ENCODE results near the gene TNFRSF1A.

TNFRSF1A gene

DNA sequence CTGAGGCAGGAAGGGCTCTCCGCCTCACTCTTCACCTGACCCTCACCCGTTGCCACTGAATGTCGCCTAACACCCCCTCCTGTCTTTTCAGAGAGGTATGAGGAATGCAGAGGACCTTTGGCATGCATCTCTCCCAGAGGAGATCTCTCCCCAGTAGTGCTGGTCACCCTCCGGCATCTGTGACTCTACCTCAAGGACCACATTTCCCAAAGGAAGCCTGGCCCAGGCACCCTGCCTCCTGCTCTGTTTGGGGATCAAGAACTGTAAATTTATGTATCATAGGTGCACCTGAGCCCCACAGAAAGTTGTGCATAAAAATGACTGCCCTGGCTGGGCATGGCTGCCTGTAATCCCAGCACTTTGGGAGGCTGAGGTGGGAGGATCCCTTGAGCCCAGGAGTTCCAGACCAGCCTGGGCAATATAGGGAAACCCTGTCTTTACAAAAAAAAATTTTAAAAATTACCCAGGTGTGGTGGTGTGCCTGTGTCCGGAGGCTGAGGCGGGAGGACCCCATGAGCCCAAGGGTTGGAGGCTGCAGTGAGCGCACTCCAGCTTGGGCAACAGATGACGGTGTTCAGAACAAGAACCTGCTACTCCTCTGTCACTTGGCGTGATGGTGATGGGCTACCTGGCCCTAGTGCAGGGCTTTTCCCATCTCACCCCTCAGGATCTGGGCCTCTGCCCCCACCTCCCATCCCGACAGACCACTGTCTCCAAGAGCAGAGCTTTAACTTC, 13.7 kb downstream of the TNFRSF1A start:
- TF ChIP-seq, protein P1, sequence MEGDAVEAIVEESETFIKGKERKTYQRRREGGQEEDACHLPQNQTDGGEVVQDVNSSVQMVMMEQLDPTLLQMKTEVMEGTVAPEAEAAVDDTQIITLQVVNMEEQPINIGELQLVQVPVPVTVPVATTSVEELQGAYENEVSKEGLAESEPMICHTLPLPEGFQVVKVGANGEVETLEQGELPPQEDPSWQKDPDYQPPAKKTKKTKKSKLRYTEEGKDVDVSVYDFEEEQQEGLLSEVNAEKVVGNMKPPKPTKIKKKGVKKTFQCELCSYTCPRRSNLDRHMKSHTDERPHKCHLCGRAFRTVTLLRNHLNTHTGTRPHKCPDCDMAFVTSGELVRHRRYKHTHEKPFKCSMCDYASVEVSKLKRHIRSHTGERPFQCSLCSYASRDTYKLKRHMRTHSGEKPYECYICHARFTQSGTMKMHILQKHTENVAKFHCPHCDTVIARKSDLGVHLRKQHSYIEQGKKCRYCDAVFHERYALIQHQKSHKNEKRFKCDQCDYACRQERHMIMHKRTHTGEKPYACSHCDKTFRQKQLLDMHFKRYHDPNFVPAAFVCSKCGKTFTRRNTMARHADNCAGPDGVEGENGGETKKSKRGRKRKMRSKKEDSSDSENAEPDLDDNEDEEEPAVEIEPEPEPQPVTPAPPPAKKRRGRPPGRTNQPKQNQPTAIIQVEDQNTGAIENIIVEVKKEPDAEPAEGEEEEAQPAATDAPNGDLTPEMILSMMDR (IDR thresholded peaks at IDR 0.05; ENCODE audit: low read depth, low read length): no peak
- DNase-seq (ENCODE audit: extremely low read depth, low read depth): no peak

DNA sequence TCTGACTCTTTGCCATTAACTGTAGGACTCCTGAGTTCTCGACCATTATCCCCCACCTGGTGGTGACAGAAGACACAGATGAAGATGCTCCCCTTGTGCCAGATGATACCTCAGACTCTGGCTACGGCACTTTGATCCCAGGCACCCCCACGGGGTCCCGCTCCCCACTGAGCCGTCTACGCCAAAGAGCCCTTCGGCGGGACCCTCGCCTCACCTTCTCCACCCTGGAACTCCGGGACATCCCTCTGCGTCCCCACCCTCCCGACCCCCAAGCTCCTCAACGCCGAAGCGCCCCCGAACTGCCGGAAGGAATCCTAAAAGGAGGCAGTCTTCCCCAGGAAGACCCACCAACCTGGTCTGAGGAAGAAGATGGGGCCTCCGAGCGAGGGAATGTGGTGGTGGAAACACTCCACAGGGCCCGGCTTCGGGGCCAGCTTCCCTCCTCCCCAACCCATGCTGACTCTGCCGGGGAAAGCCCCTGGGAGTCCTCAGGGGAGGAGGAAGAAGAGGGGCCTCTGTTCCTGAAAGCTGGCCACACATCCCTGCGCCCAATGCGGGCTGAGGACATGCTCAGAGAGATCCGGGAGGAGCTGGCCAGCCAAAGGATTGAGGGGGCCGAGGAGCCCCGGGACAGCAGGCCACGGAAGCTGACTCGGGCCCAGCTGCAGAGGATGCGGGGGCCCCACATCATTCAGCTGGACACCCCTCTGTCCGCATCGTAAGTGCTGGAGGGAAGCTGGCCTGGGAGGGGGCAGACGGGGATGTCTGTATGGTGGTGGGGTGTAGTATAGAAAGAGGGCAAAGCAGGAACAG, 14.4 kb downstream of the TNFRSF1A start:
- TF ChIP-seq, protein P1 (IDR thresholded peaks at IDR 0.05; ENCODE audit: low read depth, low read length): no peak

DNA sequence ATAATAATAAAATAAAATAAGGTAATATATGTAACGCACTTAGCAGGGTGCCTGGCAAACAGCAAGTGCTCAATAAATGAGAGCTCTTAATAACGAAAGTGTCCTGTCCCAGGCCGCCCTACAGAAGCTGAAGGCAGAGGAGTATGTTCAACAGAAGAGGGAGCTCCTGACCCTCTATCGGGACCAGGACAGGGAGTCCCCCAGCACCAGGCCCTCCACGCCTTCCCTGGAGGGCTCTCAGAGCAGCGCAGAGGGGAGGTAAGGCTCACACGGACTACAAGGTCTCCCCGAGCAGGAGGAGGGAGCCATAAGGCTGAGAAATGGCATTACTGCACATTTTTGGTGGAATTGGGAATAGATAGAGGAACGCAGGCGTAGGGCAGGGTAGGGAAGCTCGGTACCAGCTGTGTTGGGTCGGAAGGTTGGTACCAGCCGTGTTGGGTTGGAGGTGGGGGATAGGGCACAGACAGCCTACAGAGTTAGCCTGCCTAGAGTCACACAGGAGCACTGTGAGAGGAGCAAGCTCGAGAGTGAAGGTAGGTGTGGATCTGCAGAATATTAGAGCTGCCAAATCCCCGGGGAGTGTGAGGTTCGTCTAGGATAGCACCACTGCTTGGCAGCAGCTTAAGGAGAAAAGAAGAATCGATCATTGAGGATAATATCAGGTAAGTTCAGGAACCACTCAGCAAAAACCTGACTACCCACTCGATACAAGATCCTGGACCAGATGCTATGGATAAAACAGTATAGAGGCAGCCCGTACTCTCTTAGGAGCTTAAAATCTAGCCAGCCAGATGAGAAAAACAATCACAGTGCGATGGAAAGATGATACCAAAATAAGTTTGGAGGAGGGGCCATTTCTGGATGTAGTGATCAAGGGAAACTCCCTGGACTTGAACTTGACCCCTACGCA, 15.3 kb downstream of the TNFRSF1A start:
- TF ChIP-seq, protein P1 (IDR thresholded peaks at IDR 0.05; ENCODE audit: low read depth, low read length): peak; percentile 51
- DNase-seq (ENCODE audit: extremely low read depth, low read depth): no peak

More for the DNA sequence above, 14.4 kb downstream of the TNFRSF1A start:
- no peak for DNase-seq (ENCODE audit: extremely low read depth, low read depth)

GRCh38 chr12:6324936-6325750, 16.7 kb downstream of the TNFRSF1A start:
- TF ChIP-seq, protein P1 (IDR thresholded peaks at IDR 0.05; ENCODE audit: low read depth, low read length): no peak
- no peak for DNase-seq (ENCODE audit: extremely low read depth, low read depth)

- no peak for DNase-seq (ENCODE audit: extremely low read depth, low read depth)
- TF ChIP-seq, protein P1 (IDR thresholded peaks at IDR 0.05; ENCODE audit: low read depth, low read length): no peak
Observed at GRCh38 chr12:6323995-6324711, 17.7 kb downstream of the TNFRSF1A start.

All from AG09319 (cell line).